Neural cell (in vitro differentiated cells): ENCODE results near the gene SORCS1. TPM values are rescaled to one million over a fixed set of nuclear protein-coding genes. Genes with fewer than 3 reads are reported as not detected.

Experiments
- H2AFZ ChIP-seq: fragments of 200-600, 300-800 bp; sonication (generic), shearing (Covaris generic); 2 replicates; pipeline ENCODE4 v1.6.0; 2014; ENCODE audit warnings: low read depth, mild to moderate bottlenecking, antibody characterized with exemption, low read length, moderate library complexity
- H3F3A ChIP-seq: fragments of 200-600 bp; shearing (Covaris generic); 2 replicates; pipeline ENCODE4 v1.6.1; 2016; ENCODE audit warnings: mild to moderate bottlenecking, moderate library complexity, mixed read lengths, antibody characterized with exemption, low read length; ENCODE audit not compliant: insufficient read depth, poor library complexity, severe bottlenecking
- H3K27ac ChIP-seq: fragments of 200-600, 300-800 bp; sonication (generic), shearing (Covaris generic); 2 replicates; pipeline ENCODE4 v1.5.1; 2014; ENCODE audit warnings: mild to moderate bottlenecking, low read length, moderate library complexity
- H3K27me3 ChIP-seq: fragments of 300-800, 200-600 bp; sonication (generic), shearing (Covaris generic); 2 replicates; pipeline ENCODE4 v1.6.0; 2014; ENCODE audit warnings: mild to moderate bottlenecking, low read depth, low read length, moderate library complexity; ENCODE audit not compliant: insufficient read depth
- H3K36me3 ChIP-seq: fragments of 300-800, 200-600 bp; sonication (generic), shearing (Covaris generic); 2 replicates; pipeline ENCODE4 v1.5.1; 2014; ENCODE audit warnings: mild to moderate bottlenecking, antibody characterized with exemption, low read length, moderate library complexity; ENCODE audit not compliant: insufficient read depth
- H3K4me2 ChIP-seq: fragments of 300-800, 200-600 bp; sonication (generic), shearing (Covaris generic); 2 replicates; pipeline ENCODE4 v1.6.0; 2014; ENCODE audit warnings: mild to moderate bottlenecking, low read length
- H3K4me3 ChIP-seq: fragments of 300-800, 200-600 bp; sonication (generic), shearing (Covaris generic); 2 replicates; pipeline ENCODE4 v1.5.1; 2014; ENCODE audit warnings: mild to moderate bottlenecking, low read length, moderate library complexity
- H3K79me2 ChIP-seq: fragments of 200-600 bp; shearing (Covaris generic); replicated peaks from 2 replicates; pipeline ENCODE4 v1.6.0; 2014; ENCODE audit warnings: mild to moderate bottlenecking, low read length, moderate library complexity; ENCODE audit not compliant: insufficient read depth
- H3K9ac ChIP-seq: fragments of 300-800, 200-600 bp; sonication (generic), shearing (Covaris generic); 2 replicates; pipeline ENCODE4 v1.6.1; 2016; ENCODE audit warnings: mild to moderate bottlenecking, low read length, mixed read lengths
- H3K9me2 ChIP-seq: fragments of 200-600 bp; shearing (Covaris generic); 2 replicates; pipeline ENCODE4 v1.6.1; 2016; ENCODE audit warnings: mild to moderate bottlenecking, low read length, mixed read lengths; ENCODE audit not compliant: insufficient read depth
- H3K9me3 ChIP-seq: fragments of 200-600, 300-800 bp; sonication (generic), shearing (Covaris generic); 2 replicates; pipeline ENCODE4 v1.6.1; 2016; ENCODE audit warnings: mild to moderate bottlenecking, mixed run types, low read length, moderate library complexity, mixed read lengths
- H4K20me1 ChIP-seq: fragments of 200-600 bp; shearing (Covaris generic); 2 replicates; pipeline ENCODE4 v1.6.1; 2016; ENCODE audit warnings: mild to moderate bottlenecking, mixed run types; ENCODE audit not compliant: insufficient read depth
- CTCF ChIP-seq: fragments of 450-650 bp; IDR thresholded peaks from 2 replicates; pipeline ENCODE4 v1.5.1; 2014; ENCODE audit warnings: antibody characterized with exemption, mild to moderate bottlenecking, moderate library complexity; ENCODE audit not compliant: poor library complexity, severe bottlenecking
- EP300 ChIP-seq: fragments of 450-650 bp; conservative IDR thresholded peaks from 2 replicates; pipeline ENCODE4 v1.6.1; 2014; ENCODE audit warnings: antibody characterized with exemption, mild to moderate bottlenecking, moderate library complexity; ENCODE audit not compliant: poor library complexity, severe bottlenecking
- EZH2 ChIP-seq: fragments of 200-600, 300-800 bp; shearing (Covaris generic), sonication (generic); IDR thresholded peaks from 2 replicates; pipeline ENCODE4 v1.6.1; 2014; ENCODE audit warnings: antibody characterized with exemption, low read length, borderline replicate concordance, mild to moderate bottlenecking; ENCODE audit not compliant: insufficient read depth, poor library complexity, severe bottlenecking
- MXI1 ChIP-seq: fragments of 450-650 bp; conservative IDR thresholded peaks from 2 replicates; pipeline ENCODE4 v1.6.1; 2014; ENCODE audit warnings: antibody characterized with exemption, mild to moderate bottlenecking; ENCODE audit not compliant: poor library complexity, severe bottlenecking
- POLR2AphosphoS5 ChIP-seq: IDR thresholded peaks from 2 replicates; pipeline ENCODE4 v1.6.1; 2012
- RAD21 ChIP-seq: fragments of 450-650 bp; conservative IDR thresholded peaks from 2 replicates; pipeline ENCODE4 v1.6.1; 2014; ENCODE audit warnings: antibody characterized with exemption, mild to moderate bottlenecking, moderate library complexity
- REST ChIP-seq: IDR thresholded peaks from 2 replicates; pipeline ENCODE4 v1.6.1; 2012; ENCODE audit warnings: borderline replicate concordance
- SMC3 ChIP-seq: fragments of 450-650 bp; conservative IDR thresholded peaks from 2 replicates; pipeline ENCODE4 v1.6.1; 2014; ENCODE audit warnings: antibody characterized with exemption, mild to moderate bottlenecking, moderate library complexity; ENCODE audit not compliant: poor library complexity
- TAF1 ChIP-seq: IDR thresholded peaks from 2 replicates; pipeline ENCODE4 v1.6.1; 2012; ENCODE audit warnings: low read depth
- polyA plus RNA-seq: library from polyadenylated mRNA; depleted of rRNA; stranded (reverse); fragments of >200 nt; gene quantifications from 2 replicates; pipeline ENCODE4 v1.2.3, GENCODE V29; 2014

The SORCS1 gene
- polyA plus RNA-seq, 1 donor from 2014 or later = 27.0 TPM

- H3K9ac ChIP-seq = peak overlapping the region; percentile 66
- no peaks in the 10 kb centered on the region for H4K20me1 ChIP-seq
- no peaks in the 10 kb centered on the region for H3K36me3 ChIP-seq
Observed at GRCh38 chr10:107163076-107163855, 1.2 kb downstream of the SORCS1 start.

GRCh38 chr10:107160866-107161265 lies 3.6 kb downstream of the SORCS1 start:
- peak overlapping the region; percentile 2 for H3K9ac ChIP-seq
- H3K4me3 ChIP-seq = peak overlapping the region; percentile 84
- peaks cover 10% of the 10 kb centered on the region for H3K27me3 ChIP-seq
- H3K36me3 ChIP-seq = no peaks in the 10 kb centered on the region
- peak overlapping the region; percentile 34 for H3K4me2 ChIP-seq
- no peak overlapping the region for H3K27ac ChIP-seq
- no peaks in the 10 kb centered on the region for H4K20me1 ChIP-seq
- H3K9me2 ChIP-seq = no peaks in the 10 kb centered on the region
- H3K79me2 ChIP-seq = peaks cover 40% of the 10 kb centered on the region
- TF ChIP-seq MXI1 (no peak), SMC3 (no peak), POLR2AphosphoS5 (no peak), RAD21 (no peak), EZH2 (no peak), CTCF (no peak), TAF1 (no peak), EP300 (no peak), REST (no peak)
- no peaks in the 10 kb centered on the region for H3K9me3 ChIP-seq
- no peak overlapping the region for H2AFZ ChIP-seq
- peaks cover 8% of the 10 kb centered on the region for H3F3A ChIP-seq

More at GRCh38 chr10:107163076-107163855, 1.2 kb downstream of the SORCS1 start:
- Histone ChIP-seq H3K4me3 (peak overlapping the region; percentile 84), H3K79me2 (peaks cover 35% of the 10 kb centered on the region), H3K27me3 (peaks cover 10% of the 10 kb centered on the region), H2AFZ (no peak overlapping the region), H3K4me2 (peak overlapping the region; percentile 63), H3K27ac (peak overlapping the region; percentile 35), H3K9me2 (no peaks in the 10 kb centered on the region), H3K9me3 (no peaks in the 10 kb centered on the region), H3F3A (peaks cover 8% of the 10 kb centered on the region)
- TF ChIP-seq SMC3 (peak; percentile 26), EZH2 (no peak)
